ENCODE measurements around the gene SLC22A23.
A peak's percentile ranks its signal among the peaks of the same experiment; 100 is the strongest.

The SLC22A23 gene

DNA sequence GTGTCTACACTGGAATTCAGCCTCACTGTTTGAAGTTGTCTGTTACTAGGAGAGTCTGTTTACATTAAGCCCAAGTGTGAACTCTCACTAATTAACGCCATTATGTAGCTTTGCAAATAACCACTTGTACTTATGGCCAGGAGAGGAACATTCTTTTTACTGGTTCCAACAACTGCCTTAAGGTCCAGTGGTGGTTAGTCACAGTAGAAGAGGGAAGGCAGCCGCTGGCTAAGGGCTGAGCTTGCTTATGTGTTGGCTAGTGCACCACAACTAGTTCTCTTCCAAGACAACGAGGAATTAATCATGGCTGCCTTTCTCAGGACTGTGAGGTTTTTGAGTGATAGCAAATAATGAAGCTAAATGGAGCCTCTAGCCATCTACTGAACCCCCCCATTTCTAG, 14.9 kb upstream of the SLC22A23 start:
- DNase-seq = no peak

DNA sequence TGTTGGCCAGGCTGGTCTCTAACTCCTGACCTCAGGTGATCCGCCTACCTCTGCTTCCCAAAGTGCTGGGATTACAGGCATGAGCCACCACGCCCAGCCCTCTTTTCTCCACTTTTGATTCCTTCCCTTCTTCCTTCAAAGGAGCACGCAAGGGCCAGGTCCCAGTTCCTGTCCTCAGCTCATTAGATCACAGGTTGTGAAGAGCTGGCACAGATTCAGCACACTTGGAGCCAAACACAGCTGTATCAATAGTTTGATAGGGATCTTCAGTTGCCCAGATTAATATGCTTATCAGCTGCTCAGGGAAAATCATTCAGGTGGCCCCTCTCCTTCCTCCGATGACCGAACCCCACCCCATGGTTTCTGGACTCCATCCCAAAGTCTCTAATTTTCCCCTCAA, 14.4 kb upstream of the SLC22A23 start:
- DNase-seq = no peak

DNA sequence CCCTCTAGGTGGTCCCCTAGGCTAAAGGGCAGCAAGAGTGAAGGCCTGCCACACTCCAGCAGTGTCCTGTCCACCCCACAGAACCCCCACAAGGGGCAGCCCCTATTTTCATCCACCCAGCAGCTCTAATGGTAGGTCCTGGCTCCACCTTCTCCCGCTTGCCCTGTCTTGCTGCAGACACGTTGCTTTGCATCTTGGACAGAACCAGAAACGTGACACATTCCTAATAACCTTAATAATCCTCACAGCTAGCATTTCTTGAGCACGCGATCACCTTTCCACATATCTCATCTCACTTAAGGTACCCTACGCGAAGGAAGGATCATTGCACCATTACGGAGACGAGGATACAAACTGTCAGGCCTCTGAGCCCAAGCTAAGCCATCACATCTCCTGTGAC, 11.7 kb upstream of the SLC22A23 start:
- no peak for DNase-seq

GRCh38 chr6:3467996-3468395, 11.1 kb upstream of the SLC22A23 start:
- DNase-seq = no peak

- DNase-seq = no peak
These were observed 9.8 kb upstream of the SLC22A23 start for GRCh38 chr6:3466488-3467219.

- DNase-seq = no peak
These were observed 3.4 kb upstream of the SLC22A23 start for GRCh38 chr6:3460253-3460652.

GRCh38 chr6:3458706-3459421, 2.0 kb upstream of the SLC22A23 start:
- no peak for DNase-seq

DNA sequence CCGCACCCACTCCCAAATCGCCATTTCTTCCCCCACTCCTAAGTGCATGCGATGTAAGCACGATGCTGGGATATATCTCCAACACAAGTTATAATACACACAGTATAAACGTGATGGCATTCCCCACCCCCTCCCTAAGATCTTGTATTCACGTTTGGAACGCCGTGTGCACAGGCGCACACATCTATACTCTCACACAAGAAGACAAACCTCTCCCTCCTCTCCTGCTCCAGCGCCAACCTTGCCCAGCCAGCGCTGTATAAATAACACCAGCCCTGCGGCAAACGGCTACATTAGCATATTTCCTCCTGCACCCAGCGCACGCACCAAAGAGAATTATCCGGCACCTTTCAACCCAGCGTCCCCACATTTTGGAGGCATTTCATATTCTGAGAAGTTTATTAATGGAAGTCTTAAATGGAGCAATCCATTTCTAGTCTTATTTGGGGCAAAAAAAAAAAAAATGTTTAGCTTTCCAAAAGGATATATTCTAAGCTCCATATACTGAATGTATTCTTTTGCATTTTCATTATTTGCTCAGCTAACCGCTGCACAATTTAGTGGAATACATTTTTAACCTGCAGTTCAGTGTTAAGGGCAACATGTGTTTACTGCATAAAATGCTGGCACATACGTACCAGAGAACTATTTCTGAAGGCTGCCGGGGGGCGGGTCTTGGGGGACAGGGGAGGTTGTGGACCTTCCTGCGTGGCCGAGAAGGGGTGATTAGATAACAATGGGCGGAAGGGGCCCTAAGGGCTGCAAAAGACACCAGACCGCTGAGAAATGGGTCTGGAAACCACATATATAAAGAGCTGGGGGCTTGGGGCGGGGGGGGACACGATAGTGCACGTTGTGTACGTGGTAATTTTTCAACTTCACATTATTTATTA, 1.1 kb upstream of the SLC22A23 start:
- peak; percentile 81 for DNase-seq

DNA sequence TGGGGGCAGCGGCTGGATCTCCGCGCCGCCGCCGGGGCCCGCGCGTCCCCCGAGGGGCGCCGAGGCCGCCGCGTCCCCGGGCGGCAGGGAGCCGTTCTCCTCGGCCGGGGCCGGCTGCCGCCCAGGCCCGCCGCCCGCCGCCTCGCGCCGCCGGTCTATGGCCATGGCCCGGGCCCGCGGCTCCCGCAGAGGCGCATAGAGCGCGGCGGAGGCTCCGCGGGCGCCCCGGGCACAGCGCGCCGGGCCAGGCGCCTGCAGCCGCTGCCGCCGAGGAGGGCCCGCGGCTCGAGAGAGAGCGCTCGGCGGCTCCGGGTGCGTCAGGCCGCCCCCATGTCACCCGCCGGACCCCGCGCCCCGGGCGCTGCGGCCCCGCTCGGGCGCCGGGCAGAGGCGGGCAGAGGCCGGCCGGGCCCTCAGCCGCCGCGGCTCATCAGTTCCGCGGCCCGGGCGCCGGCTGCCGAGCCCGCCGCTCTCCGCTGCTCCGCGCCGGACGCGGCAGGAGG, 404 bp downstream of the SLC22A23 start:
- DNase-seq = peak; percentile 28

DNA sequence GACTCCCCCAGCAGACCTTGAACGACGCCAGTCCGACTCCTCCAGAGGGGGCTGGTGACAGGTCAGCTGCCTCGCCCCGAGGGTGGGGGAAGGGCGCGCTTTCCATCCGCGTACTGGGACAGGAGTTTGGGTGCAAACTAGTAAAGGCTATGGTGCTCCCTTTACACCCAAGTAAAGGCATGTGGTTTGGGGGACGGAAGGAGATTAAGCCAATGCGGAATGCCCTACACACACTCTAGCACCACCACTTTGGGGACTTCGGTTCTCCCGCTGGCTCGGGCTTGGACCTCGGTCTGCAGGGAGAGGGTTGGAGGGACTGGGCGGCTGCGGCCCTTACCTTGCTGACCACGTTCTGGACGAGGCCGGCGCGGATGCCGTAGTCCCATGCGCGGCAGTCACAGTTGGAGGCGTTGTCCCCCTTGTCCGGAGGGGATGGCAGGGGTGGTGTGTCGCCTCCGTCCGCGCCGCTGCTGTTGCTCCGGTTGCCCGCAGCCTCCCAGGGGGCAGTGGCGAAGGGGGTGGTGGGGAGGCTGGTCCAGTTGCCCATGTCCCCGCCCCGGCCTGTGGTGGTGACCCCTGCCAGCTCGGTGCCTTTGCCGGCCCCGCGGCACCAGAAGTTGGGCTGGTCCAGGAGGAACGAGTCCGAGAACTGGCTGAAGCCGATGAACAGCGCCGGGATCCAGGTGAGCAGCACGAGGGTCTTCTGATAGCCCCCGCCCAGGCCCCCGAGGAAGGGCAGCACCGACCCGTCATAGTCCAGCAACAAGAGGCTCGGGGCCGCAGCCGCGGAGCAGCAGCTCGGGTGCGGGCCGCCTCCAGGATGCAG, 1.1 kb downstream of the SLC22A23 start:
- peak; percentile 31 for DNase-seq

DNA sequence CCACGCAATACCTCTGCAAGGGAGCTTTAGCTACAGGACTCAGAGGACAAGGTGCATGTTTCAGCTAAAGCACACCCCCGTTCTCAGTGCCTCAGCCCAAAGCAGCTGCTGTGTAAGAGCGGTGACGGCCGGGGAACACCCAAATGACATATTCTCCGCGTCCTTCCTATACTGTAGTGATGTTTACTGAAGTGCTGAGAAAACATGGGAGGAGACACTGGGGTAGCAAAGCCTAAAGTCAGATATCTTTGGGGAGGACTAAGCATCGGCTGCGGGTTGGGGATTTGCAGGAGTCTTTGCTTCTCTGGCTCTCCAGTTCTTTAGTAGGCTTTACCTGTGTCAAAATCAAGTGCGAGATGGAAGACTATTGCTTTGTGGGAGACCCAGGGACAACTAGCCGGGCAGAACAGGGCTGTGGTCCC, 1.7 kb downstream of the SLC22A23 start:
- peak; percentile 52 for DNase-seq

GRCh38 chr6:3454273-3455010, 2.4 kb downstream of the SLC22A23 start:
- peak; percentile 38 for DNase-seq

- DNase-seq = peak; percentile 33
These were observed 3.2 kb downstream of the SLC22A23 start for GRCh38 chr6:3453413-3454272.

DNA sequence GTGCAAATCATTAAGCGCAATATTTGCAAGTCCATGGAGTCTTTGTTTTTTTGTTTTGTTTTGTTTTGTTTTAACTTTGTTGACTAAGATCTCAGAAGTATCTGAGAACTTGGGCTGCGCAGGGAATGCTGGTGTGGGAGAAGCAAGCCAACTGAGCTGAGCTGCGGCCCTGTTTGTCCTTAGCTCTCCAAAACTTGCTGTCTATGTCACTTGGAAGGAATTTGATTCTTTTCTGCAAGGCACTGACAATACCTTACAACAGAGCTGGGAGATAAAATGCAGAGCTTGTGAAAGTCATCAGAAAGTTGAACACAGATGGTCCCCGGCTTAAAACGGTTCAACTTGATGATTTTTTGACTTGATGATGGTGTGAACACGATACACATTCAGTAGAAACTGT, 5.4 kb downstream of the SLC22A23 start:
- DNase-seq = no peak

DNA sequence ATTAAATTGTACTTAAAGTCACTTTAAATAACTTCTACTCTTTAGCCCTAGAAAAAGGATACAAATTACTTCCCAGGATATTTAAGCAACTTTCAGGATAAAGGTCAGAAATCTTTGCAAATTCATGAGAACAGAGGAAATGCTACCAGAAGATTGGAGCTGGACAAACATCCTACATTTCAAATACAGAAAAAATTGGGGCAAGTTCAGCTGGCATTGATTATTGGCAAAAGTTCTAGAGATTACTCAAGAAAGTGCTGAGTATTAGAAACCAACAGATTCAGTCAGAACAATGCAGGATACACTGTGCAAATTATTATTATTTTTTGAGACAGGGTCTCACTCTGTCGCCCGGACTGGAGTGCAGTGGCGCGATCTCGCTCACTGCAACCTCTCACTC, 6.0 kb downstream of the SLC22A23 start:
- no peak for DNase-seq

- DNase-seq = no peak
These were observed 7.0 kb downstream of the SLC22A23 start for GRCh38 chr6:3449750-3450305.

- no peak for DNase-seq
These were observed 7.5 kb downstream of the SLC22A23 start for GRCh38 chr6:3449321-3449720.

DNA sequence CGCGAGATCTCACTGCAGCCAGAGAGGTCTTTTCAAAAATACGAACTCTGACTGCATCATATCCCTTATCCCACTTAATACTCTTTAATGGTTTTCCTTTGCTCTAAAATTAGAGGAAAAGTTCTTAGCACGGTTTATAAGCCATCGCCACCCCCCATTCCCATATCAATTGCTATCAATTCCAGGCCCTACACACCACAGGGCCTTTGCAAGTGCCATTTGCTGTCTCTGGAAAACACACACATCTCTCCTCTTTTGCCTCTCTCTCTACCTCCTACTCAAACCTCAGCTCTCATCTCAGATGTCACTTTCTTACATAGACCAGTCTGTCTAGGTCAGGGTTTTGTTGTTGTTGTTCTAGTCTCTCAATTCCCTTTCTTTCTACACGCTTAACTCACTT, 9.8 kb downstream of the SLC22A23 start:
- DNase-seq = no peak

DNA sequence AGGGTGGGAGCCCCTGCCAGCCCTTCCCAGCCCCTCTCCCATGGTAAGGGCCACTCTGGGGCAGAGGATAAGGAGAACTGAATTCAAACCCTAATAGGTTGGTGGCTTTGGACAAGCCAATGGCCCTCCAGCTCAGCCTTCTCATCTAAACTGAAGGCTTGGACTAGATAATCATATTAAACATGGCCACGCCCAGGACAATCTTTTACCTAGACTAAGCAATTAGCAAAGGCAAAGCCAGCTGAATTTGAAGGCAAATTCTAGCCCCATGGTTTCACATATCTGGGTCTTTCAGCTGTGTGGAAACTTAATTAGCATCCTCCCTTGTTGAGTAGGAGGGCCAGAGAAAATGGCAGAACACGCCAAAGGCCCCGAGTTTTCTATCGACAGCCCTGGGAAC, 10.7 kb downstream of the SLC22A23 start:
- peak; percentile 57 for DNase-seq

Data from hematopoietic multipotent progenitor cell treated with erythropoietin and hydrocortisone succinate and interleukin-3 and kit ligand, for 4 days (in vitro differentiated cells).